Stimulated activated CD8-positive, alpha-beta memory T cell treated with anti-CD3 and anti-CD28 coated beads, Interleukin-7, amount 100 ng/mL, for 48 hours (primary cell): ENCODE data around the gene ERC2.
A peak's percentile ranks its signal among the peaks of the same experiment; 100 is the strongest.

Experiments
- DNase-seq, 2 donors: peaks; one replicate each; pipeline ENCODE4 v3.0.0-alpha.2; 2020; ENCODE audit warnings: low read depth in 1 of 2; ENCODE audit errors: extremely low read depth in 1 of 2

ERC2 gene

DNA sequence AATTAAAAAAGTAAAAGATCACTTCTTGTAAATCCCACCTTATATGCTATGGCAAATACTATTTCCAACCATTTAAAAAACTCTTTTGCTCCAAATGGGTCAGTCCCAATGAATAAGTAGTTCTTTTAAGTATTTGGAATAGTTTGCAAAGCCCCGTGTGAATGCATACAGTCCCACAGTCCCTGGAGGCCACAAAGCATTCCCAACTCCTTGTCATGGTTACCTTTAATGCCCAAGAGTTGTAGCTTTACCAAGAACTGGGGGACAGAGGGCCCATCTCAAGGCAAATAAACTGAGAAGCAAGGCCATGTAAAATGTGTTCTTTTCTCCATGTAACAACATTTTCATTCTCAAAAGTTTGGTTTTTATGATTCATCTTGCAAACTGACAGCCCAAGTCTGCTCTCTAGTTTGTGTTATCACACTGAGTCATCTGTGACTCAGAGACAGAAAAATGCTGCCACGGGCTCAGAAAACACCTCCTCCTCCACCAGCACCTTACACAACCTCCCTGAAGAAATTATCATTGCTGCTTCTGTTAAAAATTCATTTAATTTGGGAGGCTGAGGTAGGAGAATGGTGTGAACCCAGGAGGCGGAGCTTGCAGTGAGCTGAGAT is 336.2 kb downstream of the ERC2 start:
- DNase-seq = peak in 1 of 2 donors; percentile 1

DNA sequence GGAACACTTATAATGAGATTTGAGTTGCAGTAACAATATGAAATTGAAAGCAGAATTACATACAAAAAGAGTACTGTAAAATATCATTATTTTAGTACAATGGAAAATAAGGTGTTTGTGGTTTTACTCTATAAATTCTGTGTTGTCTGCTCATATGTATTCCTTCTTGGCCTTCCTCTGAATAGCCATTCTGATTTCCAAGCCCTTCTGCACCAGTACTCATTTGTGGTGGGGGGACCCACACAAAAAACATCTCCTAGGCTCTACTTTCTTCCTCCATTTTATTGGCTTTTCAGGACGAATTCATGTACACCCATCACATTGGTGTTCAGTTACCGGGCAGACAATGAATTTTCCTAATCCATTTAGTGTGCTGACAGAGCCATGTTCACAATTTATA is 338.2 kb downstream of the ERC2 start:
- DNase-seq = no peak

DNA sequence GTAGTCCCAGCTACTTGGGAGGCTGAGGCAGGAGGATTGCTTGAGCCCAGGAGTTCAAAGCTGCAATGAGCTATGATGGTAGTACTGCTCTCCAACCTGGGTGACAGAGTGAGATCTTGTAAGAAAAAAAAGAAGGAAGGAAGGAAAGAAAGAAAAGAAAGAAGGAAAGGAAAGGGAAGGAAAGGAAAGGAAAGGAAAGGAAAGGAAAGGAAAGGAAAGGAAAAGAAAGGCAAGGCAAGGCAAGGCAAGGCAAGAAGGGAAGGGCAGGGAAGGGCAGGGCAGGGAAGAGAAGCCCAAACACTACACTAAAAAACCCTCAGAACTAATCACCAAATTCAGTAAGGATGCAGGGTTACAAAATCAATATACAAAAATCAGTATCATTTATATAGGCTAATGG is 341.6 kb downstream of the ERC2 start:
- DNase-seq = no peak

DNA sequence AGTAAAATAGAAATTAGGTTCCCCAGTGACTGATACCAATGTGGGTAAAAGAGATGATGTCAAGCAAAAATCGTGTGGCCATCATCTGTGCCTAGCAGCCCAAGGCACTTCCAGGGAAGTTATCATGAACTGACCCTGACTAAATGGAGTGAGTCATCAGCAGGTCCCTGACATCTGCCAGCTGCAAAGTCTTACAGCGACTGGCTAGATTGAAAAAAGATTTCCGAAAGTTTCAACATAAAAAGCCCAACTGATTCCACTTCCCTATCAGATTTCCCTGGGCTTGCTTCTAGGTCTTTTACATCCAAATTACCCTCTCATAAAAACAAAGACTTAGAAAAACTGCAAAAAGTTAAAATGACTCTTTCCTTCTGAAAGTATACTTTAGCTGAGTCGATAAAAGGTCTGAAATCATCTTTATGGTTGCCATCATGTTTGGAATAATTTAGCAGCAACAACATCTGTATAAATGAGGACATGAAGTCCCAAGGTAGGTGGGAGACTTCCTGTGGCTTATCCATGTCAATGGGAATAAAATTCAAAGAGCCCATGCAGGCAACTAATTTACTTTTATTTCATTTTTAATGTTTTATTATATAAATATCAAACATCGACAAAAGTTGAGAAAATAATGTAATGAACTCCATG is 342.8 kb downstream of the ERC2 start:
- DNase-seq = no peak

DNA sequence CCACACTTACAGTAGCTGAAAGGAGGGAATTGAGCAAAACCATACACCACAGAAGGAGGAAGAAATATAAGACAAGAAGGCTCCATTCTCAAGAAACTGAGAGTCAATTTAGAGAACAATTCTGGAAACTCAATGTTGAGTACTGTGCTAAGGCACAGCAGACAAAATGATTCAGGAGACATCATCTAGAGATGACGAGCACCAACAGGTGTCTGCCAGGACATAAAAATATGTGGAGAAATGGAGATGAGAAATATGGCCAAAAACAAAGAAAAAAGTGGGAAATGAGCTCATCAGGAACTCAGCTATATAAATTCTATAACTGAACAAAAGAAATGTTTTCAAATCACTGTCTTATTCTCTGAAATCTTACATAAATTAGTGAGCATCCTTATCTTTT is 343.7 kb downstream of the ERC2 start:
- no peak for DNase-seq

DNA sequence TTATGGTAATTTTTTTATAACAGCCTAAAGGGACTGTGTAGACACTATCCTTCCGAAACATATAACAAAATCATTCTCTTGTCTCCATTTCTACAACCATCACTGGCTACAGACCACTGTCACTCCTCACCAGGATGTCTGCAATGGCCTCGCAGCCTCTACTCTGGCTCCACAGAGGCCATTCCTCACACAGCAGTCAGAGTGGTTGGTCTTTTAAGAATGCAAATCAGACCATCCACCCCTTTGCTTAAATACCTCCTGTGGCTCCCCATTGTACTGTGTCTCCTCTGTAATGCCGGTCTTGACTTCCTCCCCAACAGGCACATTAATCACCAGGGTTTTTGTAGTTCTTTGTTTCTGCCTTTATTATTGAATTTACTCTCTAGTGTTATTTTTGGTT is 344.8 kb downstream of the ERC2 start:
- DNase-seq = no peak

DNA sequence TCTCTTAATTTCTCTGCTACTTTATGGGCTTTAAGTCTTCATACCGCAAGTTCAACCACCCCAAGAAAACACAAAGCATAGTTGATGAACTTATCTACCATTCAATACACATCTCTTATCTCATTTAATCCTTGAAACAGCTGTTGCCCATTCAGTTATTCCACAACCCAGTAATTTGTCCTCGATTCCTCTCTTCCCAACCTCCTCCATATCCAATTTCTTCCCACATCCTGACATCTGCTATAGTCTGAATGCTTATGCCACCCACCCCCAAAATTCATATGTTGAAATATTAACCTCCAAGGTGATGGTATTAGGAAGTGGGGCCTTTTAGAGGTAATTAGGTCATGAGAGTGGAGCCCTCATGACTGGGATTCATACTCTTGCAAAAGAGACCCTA is 345.4 kb downstream of the ERC2 start:
- DNase-seq = no peak

DNA sequence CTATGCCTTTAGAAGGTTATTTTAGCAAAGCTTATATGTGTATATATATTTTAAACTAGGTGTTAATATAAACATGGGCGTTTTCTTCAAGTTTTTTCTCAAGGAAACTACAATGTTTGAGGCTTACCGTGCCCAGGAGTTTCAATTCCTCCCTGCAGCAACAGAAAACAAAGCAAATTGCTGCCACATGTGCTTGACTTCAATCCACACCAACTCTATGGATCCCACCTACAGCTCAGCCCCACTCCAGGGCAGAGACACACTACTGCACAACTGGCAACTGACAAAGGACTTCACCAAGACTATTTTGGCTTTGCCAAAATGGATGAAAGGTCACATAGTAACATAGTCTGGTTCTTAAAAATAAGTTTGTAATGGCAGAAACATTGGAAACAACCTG is 346.6 kb downstream of the ERC2 start:
- no peak for DNase-seq

DNA sequence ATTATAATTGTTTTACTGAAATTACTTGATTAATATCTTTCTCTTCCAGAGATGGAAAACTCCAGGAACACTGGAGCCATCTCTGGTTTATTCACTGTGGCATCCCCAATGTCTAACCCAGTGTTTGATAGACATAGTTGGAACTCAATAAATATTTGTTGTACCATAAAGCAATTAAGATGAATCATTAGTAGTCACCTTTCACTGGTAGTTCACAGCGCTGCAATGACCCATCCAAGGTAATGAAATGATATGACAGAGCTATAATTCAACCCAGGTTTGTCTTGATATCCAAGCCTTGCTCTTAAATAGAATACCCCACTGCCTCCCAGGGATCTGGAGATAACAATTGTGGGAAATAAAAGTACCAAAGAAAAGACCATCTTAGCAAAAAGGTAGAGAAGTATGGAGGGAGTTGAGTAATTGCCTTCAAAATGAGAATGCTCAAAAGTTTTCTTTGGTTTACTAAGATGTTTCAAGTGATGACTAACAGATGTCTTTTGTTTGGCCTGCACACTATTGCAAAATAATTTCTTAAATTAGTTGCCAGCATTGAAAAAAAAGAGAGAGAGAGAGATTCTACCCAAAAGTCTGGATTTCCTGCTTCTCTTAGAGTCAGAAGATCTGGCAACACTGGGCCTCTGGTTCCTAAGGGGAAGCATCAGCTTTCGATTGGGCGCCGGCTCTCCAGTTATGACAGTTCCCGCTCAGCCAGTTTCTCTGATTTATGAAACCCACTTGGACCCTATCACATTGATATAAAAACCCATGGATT is 348.5 kb downstream of the ERC2 start:
- DNase-seq = no peak

DNA sequence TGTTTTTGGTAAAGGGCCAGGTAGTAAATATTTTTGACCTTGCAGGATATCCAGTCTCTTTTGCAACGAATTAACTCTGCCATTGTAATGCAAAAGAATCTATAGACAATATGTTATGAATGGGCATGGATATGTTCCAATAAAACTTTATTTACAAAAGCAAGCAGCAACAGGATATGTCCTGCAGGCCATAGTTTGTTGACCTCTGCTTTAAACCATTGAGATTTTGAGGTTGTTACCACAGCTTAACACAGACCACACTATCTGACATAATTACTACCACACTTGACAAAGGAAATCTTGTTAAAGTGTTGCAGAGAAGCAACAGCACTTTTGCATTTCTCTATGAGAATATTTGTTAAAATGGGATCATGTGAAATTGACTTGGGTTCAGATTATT is 349.3 kb downstream of the ERC2 start:
- DNase-seq = no peak

DNA sequence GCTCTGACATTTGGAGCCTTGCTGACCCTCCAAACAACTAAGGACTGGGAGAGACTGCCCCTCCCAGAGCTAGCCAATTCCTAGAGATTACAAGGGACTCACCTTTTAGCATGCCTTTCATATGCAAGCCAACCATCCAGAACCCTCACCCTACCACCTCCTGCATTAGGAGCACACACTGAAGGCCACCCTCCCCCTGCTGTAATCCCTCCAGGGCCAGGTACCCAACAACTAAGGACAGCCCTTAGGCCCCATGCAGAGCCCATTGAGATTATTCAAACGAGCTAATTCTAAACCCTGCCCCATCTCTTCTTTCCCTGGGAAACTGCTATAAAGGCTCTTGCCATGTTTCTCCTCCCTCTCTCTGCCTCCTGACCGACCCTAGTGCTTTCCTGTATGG is 352.6 kb downstream of the ERC2 start:
- DNase-seq = no peak

DNA sequence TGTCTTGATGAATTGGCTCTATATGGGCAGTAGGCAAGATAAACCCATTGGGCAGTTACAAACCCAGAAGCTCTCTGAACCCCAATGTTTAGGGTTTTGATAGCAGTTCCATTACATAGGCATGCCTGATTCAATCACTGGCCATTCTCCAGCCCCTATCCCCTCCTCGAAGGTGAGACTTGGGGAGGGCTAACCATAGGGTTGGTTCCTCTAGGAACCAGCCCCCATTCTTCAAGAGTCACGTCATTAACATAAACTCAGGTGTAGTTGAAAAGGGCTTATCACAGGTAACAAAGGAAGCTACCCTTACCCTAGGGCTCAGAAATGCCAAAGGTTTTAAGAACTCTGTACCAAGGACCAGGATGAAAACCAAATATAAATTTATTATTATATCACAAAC is 353.1 kb downstream of the ERC2 start:
- DNase-seq = no peak

DNA sequence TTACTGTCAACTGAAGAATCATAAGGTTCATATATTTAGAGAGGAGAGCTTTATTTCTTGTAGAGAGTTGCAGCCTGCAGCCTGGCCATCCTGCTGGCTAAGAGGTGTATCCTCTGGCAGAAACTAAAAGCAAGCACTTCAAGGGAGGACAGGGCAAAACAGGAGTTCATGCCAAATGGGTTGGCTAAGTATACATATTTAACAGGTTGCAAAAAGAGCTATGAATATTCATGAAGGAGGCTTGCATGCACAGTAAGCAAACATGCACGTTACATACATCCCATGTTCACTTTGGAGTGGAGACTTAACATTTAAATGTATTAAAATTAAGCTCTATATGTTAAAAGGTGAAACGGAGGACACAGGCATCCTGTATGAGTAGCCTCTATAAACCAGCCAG is 354.4 kb downstream of the ERC2 start:
- DNase-seq = no peak

DNA sequence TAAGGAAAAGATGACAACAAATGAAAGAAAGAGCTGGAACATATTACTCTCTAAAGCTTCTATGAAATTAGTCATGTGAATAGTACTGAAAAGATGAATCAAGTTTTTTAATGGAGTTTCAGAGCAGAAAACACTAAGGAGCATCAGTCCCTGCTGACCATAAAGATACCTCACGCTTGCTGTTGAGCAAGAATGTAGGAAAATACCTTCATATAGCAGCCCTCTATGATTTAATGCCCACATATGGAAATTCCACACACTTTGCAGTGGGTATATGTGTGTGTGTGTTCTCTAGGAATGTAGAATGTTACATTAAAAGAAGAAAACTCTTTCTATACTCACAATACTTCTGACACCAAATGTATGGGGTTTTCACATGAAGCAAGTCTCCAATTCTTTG is 355.0 kb downstream of the ERC2 start:
- no peak for DNase-seq

DNA sequence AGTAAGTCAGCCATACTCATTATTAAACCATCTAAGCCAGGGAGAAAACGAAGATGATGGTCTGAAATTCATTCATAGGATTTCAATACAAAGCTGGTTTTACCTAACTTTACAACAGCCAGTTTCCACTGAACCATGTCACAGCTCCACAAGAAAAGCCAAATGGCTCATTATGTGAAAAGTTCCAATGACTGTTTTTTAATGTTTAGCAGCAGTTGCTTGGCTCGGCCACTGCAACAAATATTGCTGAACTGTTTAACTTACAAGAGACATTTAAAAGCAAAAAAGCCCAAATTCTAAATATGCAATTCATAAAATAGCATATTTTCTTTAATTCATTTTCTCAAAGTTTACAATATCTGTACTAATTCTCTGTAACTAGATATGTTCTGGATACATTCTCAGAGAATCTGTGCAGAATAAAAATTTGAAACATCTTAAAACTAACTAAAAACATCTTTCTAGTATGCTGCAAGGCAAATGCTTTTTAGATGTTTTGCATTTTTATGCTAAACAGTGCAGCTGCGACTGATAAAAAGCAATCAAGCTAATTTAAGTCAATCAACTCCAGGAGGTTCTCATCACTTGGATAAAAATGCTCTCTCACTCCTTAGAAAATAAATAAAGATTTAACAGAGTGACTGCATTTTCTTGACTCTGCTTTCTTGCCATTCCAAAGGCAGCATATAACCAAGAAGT is 356.5 kb downstream of the ERC2 start:
- DNase-seq = no peak

DNA sequence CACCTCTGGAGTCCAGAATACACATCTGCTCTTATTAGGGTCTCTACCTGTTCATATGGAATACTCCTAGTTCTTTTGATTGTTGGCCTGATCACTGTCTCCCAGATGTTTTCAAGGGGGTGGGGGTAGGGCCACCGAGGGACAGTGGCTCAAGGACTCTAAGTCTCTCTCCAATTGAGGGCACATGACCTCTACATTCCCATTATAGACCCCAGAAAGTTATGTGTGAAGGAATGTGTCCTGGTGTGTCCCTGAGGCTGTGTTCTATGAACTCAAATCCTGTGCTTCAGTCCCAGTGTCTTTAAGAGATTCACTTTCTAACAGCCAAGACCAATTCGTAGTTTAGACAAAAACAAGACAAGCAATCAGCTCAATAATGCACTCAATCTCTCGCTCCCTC is 357.4 kb downstream of the ERC2 start:
- no peak for DNase-seq

DNA sequence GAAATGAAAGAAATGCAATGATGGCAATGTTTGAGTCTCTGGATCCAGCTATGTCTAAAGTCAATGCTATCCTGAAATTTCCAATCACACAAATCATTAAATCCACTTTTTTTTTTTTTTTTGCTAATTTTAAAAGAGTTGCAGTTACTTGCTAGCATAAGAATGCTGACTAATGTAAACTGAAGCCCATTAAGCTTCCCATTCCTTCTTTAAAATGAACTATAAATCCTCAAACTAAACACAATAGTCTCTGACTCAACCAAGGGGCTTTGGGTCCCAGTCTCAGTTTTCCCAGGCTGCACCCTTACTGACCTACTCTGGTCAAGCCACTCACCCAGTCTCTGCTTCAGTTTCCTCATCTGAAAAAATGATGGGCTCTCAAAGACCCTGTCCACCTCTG is 361.1 kb downstream of the ERC2 start:
- no peak for DNase-seq

DNA sequence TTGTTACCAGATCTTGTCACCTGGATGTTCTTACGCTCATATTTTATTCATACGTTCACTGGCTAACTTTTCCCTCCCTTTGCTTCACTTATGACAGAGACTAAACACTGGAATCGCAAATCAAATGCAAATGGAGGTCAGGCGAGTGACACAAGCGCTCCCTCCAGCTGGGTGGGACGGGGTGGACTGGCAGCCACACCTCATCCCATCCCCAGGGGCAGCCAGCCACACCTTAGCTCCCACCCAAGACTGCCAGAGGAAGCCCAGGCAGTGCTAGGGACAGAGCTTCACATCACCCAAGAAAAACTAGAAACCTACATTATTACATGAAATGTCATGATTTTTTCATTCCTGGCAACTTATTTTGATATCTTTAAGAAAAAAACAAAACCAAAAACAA is 366.2 kb downstream of the ERC2 start:
- no peak for DNase-seq

DNA sequence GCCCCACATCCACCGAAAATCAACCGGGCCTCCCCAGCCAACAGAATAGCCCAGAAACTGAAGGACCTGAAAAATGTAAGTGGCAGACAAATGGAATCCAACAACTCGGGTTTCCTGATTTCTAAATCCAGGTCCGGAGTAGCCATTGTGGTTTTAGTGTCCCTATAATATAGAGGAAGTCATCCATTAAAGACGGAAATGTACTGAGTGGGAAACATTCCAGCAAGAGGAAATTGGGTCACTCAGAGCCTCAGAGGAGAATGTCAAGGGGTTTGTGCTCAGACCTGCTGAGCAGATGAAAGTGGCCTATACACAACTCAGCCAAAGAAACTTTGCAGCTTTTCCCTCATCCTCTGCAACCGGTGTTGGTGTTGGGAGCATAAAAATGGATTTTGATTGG is 366.7 kb downstream of the ERC2 start:
- DNase-seq = no peak

DNA sequence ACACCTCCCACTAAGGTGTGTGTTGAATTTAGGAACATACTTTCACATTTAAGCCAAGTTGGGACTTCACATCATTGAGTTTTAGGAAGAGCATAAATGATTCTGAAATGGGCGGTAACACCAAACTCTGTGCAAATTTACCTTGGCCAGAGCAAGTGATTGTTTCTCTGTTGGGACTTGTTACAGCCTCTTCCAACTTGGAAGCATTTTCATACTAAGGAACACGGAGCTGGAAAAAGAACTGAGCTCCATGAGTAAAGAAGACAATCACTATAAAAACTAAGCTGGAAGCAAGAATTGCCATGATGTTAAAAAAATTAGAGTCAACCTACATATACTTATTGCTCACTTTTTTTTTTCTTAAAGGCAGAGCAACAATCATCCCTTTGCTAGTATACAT is 371.3 kb downstream of the ERC2 start:
- no peak for DNase-seq

DNA sequence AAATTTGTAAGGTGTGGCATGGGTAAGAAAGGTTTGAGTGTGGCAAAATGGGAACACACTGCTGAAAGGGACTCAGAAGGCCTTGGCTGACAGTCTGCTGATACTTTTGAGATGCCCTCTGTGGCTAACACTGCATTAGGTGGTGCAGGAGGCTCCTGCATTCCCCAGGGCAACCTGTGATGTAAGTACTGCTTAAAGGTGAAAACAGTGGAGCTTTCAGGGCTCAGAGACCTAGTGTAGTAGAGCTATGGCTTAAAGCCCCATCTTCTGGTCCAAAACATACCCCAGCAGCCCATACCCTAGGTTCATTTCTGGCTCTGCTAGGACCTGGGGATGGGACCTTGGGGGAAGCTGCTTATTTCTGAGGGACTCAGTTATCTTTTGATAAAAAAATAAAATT is 374.1 kb downstream of the ERC2 start:
- no peak for DNase-seq

DNA sequence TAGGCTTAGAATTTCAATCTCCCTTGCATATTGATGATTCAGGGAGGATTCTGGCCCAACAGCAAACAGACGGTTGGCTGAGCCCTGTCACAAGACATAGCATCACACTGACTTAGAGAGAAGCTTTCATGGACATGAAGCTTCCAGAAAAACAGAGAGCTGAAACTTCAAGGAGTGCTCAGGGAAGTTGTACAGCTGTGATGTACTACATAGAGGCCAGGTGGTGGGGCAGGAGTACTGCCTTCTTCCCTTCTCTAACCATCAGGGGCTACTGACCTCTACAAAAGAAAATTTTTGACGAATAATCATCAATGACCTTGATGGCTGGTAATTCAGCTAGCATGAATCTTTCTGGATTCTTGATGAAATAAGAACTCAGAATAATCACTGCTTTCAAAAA is 378.5 kb downstream of the ERC2 start:
- no peak for DNase-seq
